PC-3 (cell line): ENCODE data around the gene RBKS.

Experiments used
- EZH2 ChIP-seq: fragments of 300-600 bp; sonication (generic); IDR thresholded peaks from one replicate; pipeline ENCODE4 v1.6.1; 2017; ENCODE audit warnings: antibody characterized with exemption, mild to moderate bottlenecking, low read length; ENCODE audit not compliant: unreplicated experiment
- EZH2phosphoT487 ChIP-seq: fragments of 300-600 bp; sonication (generic); IDR thresholded peaks from 2 replicates; pipeline ENCODE4 v1.6.1; 2018; ENCODE audit warnings: mild to moderate bottlenecking, antibody characterized with exemption, low read length, borderline replicate concordance
- TF ChIP-seq, protein P1 (sequence below): fragments of 300-600 bp; sonication (generic); conservative IDR thresholded peaks from 2 replicates; pipeline ENCODE4 v1.5.1; 2017; ENCODE audit warnings: antibody characterized with exemption, low read depth, mild to moderate bottlenecking, low read length

DNA sequence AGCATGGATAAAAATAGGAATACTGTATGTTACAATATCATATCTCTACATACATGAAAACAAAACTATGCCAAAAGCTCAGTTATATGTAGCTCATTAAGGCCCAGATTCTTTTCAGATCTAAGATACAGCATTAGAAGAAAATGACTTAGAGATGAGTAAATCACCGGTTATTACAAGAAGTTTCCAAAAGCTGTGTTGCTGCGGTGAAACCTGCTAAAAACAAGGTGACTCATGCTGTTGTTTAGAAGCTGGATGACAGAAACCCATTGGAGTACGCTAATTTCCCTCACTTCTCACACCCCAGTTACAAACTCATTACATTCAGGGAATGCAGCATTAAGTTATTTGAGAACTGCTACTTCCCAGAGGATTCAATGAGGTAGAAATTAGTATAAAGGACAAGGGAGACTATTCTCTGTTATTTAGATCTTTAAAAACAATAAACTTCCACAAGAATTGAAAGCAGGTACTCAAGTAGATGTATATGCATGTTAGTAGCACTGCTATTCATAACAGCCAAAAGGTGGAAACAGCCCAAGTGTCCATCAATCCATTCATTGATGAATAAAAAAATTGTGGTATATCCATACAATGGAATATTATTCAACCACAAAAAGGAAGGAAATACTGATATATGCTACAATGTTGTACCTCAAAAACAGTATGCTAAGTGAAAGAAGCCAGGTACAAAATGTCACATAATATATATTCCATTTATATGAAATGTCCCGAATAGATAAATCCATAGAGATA, 32.6 kb downstream of the RBKS start:
- TF ChIP-seq, protein P1, sequence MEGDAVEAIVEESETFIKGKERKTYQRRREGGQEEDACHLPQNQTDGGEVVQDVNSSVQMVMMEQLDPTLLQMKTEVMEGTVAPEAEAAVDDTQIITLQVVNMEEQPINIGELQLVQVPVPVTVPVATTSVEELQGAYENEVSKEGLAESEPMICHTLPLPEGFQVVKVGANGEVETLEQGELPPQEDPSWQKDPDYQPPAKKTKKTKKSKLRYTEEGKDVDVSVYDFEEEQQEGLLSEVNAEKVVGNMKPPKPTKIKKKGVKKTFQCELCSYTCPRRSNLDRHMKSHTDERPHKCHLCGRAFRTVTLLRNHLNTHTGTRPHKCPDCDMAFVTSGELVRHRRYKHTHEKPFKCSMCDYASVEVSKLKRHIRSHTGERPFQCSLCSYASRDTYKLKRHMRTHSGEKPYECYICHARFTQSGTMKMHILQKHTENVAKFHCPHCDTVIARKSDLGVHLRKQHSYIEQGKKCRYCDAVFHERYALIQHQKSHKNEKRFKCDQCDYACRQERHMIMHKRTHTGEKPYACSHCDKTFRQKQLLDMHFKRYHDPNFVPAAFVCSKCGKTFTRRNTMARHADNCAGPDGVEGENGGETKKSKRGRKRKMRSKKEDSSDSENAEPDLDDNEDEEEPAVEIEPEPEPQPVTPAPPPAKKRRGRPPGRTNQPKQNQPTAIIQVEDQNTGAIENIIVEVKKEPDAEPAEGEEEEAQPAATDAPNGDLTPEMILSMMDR: no peak
- TF ChIP-seq EZH2 (no peak), EZH2phosphoT487 (no peak)
